Glomerular visceral epithelial cell (primary cell): ENCODE data around the gene C1QL4.
"Not testable (repeated sequence)": the region's sequence is repeated elsewhere in the genome, so short reads cannot be mapped to it uniquely, and the experiment has no call there.

Experiments used
- DNase-seq: peaks from one replicate; pipeline ENCODE4 v3.0.0-alpha.2; 2016; ENCODE audit errors: extremely low spot score

The C1QL4 gene

DNA sequence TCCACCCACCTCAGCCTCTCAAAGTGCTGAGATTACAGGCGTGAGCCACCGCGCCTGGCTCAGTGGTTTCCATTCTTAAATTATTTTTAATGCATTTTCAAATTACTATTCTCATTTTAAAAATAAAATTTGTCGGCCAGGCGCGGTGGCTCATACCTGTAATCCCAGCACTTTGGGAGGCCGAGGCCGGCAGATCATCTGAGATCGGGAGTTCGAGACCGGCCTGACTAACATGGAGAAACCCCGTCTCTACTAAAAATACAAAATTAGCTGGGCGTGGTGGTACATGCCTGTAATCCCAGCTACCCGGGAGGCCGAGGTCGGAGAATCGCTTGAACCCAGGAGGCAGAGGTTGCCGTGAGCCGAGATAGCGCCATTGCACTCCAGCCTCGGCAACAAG is 3.2 kb downstream of the C1QL4 start:
- DNase-seq: not testable (repeated sequence)

DNA sequence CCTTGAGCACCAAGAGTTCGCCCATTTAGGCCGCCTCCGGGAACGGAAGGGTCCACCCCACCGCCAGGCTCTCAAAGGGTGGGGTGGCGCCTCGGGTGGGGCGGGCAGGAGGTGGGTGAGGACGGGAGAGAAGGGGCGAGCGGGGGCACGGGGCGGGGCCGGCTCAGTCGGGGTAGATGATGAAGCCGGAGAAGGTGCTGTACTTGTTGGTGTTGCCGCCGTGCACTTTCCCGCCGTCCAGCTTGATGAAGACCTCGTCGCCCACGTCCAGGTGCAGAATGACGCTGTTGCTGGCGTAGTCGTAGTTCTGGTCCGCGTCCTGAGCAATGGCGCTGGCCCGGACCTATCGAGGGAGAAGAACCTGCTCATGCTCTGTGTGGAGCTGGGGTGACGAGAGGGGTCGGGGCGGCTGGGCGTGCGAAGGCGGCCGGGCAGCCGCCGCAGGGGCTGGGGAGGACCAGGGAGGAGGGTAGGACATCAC is 4.1 kb downstream of the C1QL4 start:
- no peak for DNase-seq

DNA sequence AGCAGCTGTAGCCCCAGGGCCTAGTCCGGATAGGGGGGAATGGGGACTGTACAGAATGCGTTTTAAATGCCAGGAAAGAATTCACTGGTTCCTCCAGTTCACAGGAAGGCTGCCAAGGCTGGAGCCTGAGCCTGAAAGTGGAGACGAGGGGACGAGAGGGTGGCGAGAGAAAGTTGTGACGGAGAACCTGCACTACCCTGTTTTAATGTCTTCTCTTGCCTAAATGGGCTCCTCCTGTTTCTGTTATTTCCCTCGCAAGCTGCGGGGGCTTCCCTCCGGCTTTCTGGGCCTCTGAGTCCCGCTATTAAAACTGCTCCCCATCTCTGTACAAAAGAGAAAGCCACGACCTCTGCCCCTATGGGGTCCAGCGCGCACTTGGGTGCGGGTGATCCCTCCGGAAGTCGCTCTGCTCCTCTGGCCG is 4.5 kb downstream of the C1QL4 start:
- no peak for DNase-seq

DNA sequence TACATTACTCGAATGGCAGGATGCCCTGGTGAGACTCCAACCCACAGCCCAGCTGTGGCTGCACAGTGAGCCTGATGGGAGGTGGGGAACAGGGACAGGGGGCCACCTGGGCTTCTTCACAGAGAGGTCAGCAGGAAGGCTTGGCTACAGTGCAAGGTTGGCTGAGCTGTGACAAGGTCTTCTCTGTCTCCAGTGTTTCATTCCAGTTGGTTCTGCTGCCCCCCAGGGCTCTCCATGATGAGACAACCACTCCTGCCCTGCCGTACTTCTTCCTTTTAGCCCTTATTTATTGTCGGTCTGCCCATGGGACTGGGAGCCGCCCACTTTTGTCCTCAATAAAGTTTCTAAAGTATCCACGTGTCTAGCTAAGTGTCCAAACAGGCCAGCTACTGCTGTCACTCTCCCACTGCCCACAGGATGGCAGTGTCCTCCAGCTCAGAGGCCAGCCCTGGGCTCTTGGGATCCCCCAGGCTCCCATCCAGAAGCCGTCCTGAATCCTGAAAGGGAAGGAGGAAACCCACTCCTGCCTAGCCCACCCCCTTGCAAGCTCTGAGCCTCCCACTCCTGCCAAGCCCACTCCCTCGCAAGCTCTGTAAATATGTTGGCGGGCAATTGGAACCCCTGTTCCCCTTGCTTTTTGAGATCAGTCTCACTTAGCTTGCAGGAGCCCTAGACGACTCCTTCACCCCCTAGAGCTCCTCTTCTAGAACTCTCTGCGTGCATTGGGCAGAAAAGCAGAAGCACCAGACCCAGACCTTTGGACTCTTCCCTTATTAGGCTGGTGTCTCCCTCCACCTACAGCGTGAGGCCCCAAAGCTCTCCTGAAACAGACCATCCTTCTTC is 5.4 kb downstream of the C1QL4 start:
- peak; percentile 68 for DNase-seq

DNA sequence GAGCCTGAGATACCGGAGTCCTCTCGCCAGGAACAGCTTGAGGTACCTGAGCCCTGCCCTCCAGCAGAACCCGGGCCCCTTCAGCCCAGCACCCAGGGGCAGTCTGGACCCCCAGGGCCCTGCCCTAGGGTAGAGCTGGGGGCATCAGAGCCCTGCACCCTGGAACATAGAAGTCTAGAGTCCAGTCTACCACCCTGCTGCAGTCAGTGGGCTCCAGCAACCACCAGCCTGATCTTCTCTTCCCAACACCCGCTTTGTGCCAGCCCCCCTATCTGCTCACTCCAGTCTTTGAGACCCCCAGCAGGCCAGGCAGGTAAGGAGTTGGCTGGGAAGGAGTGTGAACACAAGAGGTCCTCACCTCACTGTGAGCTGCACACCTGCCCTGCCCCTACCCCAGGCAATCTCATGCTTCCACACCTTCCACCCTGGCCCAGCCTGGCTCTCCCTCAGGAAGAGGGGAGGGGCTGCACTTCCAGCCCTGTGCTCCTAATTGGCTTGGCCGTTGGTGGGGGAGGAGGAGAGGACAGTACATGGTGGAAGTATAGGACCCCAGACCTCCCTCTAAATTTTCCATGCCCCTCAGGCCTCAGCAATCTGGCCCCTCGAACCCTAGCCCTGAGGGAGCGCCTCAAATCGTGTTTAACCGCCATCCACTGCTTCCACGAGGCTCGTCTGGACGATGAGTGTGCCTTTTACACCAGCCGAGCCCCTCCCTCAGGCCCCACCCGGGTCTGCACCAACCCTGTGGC is 6.2 kb downstream of the C1QL4 start:
- DNase-seq: no peak

DNA sequence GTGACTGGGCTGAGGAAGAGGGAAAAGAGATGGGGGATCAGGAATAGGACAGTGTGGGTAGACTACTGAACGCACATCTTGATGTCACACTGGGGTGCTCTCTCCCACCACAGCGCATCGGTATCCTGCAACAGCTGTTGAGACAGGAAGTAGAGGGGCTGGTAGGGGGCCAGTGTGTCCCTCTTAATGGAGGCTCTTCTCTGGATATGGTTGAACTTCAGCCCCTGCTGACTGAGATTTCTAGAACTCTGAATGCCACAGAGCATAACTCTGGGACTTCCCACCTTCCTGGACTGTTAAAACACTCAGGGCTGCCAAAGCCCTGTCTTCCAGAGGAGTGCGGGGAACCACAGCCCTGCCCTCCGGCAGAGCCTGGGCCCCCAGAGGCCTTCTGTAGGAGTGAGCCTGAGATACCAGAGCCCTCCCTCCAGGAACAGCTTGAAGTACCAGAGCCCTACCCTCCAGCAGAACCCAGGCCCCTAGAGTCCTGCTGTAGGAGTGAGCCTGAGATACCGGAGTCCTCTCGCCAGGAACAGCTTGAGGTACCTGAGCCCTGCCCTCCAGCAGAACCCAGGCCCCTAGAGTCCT is 6.9 kb downstream of the C1QL4 start:
- DNase-seq: no peak

DNA sequence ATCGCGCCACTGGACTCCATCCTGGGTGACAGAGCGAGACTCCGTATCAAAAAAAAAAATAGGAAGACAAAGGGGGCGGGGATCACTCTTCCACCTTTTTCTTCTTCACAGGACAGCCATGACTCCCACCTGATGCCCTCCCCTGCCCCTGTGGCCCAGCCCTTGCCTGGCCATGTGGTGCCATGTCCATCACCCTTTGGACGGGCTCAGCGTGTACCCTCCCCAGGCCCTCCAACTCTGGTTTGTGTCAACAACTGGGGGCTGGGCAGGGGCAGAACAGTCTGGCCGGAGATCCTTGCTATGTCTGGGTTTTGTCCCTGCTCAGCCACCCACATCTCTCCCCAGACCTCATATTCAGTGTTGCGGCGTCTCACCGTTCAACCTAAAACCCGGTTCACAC is 8.2 kb downstream of the C1QL4 start:
- no peak for DNase-seq

DNA sequence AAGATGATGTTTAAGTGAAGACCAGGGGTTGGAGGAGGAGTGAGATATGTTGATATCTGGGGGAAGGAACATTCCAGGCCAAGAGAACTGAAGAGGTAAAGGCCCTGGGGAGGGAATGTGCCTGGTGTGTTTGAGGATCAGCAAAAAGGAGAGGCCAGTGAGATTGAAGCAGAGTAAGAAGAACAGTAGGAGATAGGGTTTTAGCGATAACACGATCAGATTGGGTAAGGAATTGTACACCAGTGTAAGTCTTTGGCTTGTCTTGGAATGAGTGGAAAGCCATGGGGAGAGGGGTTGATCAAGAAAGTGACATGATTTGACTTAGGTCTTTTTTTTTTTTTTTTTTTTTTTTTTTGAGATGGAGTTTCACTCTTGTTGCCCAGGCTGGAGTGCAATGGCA is 9.1 kb downstream of the C1QL4 start:
- no peak for DNase-seq

DNA sequence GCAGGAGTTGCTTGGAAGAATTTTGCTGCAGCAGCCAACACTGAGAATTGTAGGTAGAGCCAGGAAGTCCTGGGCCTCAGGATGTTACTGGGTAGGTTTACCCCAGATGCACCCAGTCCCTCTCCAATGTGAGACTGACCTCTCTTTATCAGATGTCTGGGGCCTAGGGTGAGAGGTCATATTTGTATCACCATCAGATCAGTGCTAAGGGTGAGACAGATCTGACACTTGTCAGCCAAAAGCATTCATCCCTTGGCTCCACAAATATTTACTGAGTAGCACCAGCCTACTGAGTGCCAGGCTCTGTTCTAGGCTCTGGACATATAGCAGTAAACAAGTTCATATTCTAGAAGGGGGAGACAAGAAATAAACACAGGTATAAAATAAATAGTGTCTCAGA is 9.6 kb downstream of the C1QL4 start:
- no peak for DNase-seq

DNA sequence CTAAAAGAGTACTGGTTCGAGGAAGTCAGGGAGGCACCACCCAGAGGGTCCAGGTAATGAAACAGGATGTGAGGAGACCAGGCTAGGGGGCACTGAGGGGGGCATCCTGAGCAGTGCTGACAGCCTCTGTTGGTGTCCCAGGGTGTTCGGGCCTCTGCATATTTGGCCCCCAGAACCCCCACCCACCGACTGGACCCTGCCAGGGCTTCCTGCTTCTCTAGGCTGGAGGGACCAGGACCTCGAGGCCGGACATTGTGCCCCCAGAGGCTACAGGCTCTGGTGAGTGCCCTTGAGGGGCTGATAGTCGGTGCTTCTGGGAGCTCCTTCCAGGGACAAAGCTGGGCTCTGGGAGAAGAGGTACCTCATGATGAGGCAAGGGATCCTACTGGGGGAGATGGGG is 11.4 kb downstream of the C1QL4 start:
- DNase-seq: no peak

DNA sequence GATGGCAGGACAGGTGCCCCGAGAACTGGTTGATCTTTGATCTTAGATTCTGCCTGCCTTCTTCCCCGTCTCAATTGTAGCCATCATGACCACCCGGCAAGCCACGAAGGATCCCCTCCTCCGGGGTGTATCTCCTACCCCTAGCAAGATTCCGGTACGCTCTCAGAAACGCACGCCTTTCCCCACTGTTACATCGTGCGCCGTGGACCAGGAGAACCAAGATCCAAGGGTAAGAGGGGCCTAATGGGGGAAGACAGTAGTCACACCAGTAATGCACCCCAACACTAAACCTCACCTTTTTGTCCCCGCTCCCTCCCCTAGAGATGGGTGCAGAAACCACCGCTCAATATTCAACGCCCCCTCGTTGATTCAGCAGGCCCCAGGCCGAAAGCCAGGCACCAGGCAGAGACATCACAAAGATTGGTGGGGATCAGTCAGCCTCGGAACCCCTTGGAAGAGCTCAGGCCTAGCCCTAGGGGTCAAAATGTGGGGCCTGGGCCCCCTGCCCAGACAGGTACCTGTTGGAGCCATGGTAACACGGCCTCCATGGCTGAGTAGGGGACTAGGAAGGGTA is 13.4 kb downstream of the C1QL4 start:
- DNase-seq: no peak

DNA sequence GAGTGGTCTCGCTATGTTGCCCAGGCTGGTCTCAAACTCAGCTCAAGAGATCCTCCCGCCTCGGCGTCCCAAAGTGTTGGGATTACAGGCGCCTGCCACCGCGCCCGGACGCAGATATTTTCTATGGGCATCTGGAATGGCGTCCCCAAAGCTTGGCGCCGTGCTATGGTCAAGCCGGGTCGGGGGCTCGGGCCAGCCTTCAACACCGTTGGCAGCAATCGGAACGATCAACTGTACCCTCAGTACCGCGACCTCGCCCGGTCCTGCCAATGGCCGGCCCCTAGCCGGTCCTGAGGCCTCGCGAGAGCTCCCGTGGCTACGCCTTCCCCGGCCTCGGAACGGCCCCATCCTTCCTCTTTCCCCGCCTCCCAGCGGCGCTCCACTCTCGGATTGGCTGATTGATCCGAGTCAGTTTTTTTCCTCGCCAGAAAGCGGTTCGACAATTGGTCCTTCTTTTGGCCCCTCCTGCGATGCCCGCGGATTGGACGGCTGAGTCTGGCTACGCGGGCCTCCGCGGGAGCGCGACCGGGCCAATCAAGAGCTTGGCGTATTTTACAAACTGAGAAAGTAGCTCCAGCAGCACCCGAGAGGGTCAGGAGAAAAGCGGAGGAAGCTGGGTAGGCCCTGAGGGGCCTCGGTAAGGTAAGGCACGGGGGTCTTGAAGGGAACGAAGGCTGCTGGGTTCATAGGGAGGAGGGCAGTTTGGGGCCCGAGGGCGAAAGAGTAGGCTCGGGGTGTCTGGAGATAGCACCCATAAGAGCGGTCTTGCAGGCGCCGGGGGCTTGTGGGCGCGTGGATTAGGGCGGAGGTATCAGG is 14.1 kb downstream of the C1QL4 start, which contains the start of gene TROAP:
TROAP (plus strand) TSS at position 548 of the 816 bp plus-strand sequence. CDS start 354 bp downstream, outside the sequence.
- peak; percentile 97 for DNase-seq

DNA sequence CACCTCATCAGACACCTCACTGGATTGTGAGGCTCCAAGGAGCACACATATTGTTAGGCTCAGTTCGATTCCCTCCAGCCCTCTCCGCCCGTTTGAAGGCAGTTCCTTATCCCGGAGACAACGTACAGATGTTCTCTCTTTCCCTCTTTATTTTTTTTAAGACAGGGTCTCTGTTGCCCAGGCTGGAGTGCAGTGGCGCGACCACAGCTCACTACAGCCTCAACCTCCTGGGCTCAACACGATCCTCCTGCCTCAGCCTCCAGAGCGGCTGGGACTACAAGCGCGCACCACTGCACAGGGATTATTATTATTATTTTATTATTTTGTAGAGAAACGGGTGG is 14.7 kb downstream of the C1QL4 start:
- DNase-seq: no peak

DNA sequence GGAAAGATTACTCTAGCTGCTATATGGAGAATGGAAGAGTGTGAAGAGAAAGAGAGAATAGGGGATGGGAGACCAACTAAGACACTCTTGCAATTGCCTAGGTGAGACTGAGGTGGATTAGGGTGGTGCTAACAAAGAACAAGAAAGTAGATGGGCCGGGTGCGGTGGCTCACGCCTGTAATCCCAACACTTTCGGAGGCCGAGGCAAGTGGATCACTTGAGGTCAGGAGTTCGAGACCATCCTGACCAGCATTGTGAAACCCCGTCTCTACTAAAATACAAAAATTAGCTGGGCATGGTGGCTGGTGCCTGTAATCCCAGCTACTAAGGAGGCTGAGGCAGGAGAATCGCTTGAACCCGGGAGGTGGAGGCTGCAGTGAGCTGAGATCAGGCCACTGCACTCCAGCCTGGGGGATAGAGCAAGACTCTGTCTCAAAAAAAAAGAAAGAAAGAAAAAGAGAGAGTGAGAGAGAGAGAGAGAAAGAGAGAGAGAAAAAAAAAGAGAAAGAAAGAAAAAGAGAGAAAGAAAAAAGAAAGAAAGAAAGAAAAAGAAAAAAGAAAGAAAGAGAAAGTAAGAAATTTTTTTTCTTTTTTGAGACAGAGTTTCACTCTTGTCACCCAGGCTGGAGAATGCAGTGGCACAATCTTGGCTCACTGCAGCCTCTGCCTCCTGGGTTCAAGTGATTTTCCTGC is 16.4 kb downstream of the C1QL4 start:
- not testable (repeated sequence) for DNase-seq

DNA sequence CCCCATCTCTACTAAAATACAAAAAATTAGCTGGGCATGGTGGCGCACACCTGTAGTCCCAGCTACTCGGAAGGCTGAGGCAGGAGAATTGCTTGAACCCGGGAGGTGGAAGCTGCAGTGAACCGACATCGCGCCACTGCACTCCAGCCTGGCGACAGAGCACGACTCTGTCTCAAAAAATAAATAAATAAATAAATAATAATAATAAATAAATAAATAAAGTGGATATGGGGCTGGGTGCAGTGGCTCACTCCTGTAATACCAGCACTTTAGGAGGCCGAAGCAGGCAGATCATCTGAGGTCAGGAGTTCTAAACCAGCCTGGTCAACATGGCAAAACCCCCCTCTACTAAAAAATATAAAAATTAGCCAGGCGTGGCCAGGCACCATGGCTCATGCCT is 19.9 kb downstream of the C1QL4 start:
- not testable (repeated sequence) for DNase-seq

DNA sequence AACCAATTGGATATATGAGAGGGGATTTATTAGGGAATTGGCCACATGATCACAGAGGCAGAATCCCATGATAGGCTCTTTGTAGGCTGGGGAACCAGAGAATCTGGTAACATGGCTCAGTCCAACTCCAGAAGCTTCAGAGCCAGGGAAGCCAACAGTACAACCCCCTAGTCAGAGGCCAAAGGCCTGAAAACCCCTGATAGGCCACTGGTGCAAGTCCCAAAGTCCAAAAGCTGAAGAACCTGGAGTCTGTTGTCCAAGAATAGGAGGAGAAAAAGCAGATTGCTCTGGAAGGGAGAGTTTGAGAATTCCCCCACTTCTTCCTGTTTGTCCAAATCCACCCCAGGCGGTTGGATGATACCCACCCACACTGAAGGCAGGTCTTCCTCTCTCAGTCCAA is 22.2 kb downstream of the C1QL4 start:
- no peak for DNase-seq

DNA sequence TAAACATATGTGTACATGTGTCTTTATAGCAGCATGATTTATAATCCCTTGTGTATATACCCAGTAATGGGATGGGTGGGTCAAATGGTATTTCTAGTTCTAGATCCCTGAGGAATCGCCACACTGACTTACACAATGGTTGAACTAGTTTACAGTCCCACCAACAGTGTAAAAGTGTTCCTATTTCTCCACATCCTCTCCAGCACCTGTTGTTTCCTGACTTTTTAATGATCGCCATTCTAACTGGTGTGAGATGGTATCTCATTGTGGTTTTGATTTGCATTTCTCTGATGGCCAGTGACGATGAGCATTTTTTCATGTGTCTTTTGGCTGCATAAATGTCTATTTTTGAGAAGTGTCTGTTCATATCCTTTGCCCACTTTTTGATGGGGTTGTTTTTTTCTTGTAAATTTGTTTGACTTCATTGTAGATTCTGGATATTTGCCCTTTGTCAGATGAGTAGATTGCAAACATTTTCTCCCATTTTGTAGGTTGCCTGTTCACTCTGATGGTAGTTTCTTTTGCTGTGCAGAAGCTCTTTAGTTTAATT is 26.5 kb downstream of the C1QL4 start:
- not testable (repeated sequence) for DNase-seq

DNA sequence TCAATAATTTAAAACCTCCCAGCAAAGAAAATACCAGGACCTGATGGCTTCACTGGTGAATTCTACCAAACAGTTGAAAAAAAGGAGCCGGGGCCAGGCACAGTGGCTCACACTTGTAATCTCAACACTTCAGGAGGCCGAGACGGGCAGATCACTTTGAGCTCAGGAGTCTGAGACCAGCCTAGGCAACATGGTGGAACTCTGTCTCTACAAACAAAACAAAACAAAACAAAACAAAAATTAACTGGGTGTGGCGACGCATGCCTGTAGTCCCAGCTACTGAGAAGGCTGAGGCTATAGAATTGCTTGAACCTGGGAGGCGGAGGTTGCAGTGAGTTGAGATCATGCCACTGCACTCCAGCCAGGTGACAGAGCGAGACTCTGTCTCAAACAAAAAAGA is 27.6 kb downstream of the C1QL4 start:
- no peak for DNase-seq

DNA sequence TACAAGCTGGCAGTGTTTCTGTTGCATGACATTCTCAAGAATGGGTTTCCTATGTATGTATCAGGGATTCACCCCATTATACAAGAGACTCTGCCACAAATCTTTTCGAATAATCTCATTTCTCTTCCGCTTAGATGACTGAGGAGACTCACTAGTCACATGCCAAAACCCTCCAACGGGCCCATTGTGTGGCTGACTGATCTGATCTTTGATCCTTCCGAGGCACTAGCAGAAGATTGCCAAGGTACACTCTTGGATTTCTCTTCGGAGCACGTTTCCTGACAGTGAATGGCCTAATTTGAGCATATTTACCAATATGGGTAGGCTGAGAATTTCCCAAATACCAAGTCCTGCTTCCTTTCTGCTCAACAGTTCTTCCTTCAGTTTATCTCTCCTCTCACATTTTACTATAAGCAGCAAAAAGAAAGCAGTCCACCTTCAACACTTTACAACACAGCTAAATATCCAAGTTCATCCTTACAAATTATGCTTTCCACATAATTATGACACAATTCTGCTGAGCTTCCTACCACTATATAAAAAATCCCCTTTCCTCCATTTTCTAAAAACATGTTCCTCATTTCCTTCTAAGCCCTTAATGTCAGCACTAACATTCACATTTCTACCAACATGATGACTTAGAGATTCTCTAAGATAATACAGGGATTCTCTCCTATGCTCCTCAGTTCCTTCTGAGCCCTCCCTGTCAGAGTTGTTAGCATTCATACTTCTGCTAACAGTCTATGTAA is 31.1 kb downstream of the C1QL4 start:
- no peak for DNase-seq

DNA sequence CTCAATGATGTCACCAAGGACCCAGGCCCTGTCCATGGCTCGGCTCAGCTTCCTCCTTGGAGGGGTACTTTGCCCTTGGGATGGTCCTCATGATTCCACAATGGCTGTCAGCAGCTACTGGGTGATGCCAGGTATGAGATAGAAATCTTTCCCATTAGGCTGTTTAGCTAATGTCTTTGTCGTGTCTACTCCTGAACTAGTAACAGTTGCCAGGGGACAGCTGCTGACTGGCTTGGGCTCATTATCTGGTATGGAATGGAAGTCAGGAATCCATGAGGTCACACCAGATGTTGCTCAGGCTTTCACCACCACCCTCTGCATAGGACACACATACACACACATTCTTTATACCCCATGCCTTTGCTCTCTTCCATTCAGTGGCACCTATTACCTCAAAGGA is 32.8 kb downstream of the C1QL4 start:
- no peak for DNase-seq
